Epidermal melanocyte (primary cell): ENCODE measurements around the gene TFF3.

Experiments
- DNase-seq: peaks from one replicate; pipeline ENCODE4 v3.0.0; 2011; ENCODE audit warnings: low spot score; ENCODE audit not compliant: insufficient read length

Gene TFF3

GRCh38 chr21:42346866-42347600, 31.8 kb upstream of the TFF3 start:
- no peak for DNase-seq

DNA sequence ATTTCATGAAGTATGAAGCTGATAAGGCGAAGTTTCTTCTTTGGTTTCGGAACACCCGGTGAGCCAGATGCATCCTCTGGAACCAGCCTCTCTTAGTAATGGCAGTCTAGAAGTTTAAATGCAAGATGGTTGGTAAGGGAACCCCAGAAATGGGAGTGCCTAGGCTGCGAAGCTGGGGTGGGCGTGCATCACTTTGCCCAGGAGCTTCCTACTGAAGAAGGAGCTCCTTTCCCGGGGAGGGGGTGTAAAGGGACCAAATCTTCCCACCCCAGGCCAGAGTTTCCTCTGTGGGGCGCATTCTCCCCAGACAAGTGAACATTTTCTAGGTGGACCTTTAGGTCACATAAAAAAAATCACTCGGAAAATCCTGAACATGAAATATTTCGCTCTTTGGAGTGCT, 31.2 kb upstream of the TFF3 start:
- DNase-seq = no peak

DNA sequence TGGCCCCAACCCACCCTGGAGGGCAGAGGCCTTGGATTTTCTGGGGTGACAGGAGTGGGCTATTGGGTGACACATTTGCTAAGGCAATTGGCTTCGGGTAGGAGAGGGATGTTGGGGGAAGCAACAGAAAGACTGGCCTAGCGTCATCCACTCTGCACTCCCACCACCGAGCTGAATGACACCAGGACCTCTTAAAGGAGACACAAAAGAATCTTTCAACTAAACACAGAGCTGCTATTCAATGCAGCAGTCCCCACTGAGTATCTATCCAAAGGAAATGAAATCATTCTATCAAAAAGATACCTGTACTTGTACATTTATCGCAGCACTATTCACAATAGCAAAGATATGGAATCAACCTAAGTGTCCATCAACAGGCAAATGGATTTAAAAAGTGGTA, 29.4 kb upstream of the TFF3 start:
- DNase-seq = no peak

DNA sequence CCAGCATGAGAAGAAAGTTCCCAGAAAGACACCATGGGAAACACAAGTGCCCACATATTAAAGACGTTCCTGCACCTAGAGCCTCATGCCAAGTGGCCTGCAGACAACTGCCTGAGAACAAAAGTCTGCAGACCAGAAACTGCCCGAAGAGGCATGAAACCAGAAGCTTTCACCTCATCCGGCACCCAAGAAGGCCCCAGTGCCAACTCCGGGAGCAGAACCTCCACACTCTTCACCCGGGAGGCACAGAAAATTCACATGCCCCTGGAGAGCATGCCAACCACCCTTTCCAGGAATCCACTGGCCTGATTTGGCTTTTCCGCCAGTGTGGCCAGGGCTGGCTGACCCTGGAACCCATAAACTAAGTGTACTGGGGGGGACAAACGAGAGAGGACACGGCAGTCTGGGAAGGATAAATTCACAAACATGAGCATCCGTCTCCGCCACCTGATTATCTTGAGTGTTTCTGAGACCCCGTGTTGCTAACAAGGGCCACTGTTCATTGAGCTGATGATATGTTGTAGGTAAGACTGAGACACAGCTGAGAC, 28.8 kb upstream of the TFF3 start:
- DNase-seq = no peak

- no peak for DNase-seq
These were observed 28.3 kb upstream of the TFF3 start for GRCh38 chr21:42343556-42343955.

DNA sequence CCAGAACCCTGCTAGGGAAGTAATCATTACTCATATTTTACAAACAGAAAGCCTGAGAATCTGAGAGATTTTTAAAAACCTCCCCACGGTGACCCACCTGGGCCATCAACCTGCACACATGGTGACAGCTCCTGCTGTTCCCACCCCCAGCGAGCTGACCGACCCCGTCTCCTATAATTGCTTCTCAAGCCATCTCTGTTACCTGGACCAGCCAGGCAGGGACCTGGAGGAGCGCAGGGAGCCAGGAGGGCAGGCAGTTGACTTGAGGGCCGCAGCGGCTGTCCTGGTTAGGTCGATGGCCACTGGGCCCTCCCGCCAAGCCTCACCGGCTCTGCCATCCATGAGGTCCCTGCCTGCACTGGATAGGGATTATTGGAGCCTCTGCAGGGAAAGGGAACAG, 27.9 kb upstream of the TFF3 start:
- DNase-seq = no peak

DNA sequence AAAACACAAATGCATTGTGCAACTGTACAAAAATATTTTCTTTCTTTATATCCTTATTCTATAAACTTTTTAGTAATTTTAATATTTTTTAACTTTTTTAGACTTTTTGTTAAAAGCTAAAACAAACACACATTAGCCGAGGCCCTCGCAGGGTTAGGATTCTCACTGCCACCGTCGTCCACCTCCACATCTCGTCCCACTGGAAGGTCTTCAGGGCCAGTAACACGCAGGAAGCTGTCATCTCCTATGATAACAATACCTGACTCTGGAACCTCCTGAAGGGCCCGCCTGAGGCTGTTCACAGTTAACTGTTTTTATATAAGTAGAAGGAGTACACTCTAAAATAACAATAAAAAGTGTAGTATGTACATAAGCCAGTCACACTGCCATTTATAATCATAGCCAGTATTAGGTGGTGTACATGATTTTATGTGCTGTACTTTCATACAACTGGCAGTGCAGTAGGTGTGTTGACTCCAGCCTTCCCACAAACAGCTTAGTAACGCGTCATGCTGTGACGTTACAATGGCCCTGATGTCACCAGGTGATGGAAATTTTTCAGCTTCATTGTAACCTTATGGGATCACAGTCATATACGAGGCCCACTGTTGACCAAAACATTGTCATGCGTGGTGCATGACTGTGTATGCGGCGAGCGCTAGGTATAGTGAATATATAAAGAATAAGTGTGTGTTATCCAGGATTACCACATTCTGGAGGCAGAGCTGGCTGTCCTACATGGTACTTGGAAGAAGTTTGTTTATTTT, 26.8 kb upstream of the TFF3 start:
- no peak for DNase-seq

DNA sequence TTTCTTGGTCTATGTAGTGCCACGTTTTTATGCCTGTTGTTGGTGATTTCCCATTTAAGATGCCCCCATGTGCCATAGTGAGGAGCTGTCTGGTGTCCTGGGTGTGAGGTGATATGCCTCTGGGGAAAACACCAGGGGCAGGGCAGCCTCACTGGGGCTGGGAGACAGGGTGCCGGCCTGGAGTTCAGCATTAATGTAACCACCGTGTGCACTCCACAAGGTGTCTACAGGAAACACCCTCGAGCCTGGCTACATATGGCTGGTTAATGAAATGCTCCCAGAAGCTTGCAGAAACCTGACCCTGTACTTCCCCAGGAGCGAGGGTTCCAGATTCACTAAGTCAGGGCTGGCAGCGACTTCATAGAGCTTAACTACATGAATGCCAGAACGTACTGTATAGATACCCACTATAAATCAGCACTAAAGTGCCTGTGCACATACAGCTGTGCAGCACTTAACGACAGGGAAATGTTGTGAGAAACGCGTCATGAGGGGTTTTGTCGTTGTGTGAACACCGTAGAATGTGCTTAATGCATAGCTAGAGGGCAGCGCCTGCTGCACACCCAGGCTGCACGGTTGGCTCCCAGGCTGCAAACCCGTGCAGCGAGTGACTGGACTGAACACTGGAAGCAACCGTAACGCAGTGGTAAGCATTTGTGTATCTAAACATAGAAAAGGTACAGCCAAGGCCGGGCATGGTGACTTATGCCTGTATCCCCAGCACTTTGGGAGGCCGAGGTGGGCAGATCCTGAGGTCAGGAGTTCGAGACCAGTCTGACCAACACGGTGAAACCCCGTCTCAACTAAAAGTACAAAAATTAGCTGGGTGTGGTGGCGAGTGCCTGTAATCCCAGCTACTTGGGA, 25.2 kb upstream of the TFF3 start:
- DNase-seq = no peak

DNA sequence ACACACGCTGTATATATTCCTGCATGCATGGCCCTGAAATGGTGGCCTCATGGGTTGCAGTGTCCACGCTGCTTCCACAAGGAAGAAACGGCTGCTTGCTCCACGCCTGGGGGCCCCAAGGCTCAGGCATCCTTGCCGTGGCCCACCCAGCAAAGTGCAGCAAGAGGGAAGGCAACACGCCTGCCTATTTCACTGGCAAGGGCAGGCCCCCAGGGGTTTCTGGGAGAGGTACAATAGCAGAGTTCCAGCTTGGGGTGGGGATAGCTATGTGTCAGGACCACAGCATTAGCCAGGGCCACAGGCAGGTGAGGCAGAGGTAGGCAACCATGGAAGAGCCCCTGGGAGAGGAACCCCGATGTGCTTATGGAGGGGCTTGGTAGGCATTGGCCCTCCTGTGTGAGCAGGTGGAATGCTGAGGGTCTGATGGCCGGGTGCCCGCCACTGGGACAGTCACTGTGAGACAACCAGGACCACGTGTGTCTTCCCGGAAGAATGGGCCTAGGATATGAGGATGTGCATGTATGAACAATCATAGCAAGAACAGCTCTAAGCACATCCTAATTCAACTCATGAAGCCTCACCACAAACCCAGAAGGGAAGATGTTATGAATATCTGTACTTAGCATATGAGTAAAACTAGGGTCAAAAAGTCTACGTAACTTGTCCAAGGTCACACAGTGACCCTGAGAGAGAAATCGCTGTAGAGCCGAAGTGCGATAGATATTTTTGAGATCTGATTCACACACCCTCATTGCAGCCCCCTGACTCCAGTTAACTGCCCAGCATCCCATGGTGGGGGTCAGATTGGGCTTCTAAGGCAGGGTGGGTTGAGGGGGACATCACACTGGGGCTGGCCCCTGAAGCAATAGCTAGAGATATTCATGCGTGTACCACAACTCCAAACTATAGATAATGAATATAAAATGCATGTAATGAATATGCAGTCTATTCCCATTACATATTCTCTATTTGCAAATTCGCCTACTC, 23.8 kb upstream of the TFF3 start:
- no peak for DNase-seq

GRCh38 chr21:42337830-42338728, 22.9 kb upstream of the TFF3 start:
- no peak for DNase-seq

DNA sequence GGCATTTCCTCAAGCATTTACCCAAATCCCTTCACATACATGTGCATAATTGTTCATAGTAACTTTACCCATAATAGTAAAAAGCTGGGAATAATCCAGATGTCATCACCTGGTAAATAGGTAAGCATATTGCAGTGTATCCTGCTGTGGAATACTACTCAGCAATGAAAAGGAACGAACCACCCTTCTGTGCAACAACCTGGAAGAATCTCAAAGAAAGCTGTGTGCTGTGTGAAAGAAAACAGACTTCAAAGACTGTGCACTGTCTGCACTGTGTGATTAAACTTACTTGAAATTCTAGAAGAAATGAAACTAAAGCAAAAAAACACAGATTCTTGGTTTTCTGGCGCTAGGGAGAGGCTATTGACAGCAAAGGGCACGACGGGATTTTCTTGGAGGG, 22.1 kb upstream of the TFF3 start:
- DNase-seq = no peak

GRCh38 chr21:42336054-42336453, 20.8 kb upstream of the TFF3 start:
- DNase-seq = no peak

DNA sequence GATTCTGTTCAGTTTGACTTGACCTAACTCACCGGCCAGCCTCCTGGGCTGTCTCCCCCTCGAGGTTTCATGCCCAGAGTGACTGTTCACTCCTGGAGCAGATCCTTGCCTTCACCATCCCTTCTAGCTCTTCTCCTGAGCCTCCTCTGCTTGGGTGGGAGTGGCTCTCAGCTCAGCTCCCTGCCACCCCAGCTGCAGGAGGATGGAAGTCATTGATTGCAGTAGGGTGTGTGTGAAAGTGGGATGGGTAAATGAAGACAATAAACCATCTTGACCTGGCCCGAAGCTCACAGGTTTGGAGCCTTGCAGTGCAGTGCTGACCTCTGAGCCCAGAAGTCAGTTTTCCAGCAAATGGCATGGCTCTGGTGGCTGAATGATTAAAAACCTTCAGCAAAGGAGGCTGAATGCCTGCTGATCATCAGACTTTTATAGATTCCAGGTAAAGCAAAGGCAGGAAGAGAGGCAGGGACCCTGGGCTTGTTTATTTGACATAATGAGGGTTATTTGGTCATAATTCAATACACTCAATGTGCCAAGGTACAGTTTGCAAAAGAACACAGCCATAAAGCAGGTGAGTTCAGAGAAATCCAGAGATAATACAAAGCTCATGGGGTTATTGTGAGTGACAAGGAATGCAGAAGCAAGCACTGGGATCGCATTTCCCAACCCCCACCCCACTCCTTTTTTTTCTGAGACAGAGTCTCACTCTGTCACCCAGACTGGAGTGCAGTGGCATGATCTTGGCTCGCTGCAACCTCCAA, 17.5 kb upstream of the TFF3 start:
- no peak for DNase-seq

DNA sequence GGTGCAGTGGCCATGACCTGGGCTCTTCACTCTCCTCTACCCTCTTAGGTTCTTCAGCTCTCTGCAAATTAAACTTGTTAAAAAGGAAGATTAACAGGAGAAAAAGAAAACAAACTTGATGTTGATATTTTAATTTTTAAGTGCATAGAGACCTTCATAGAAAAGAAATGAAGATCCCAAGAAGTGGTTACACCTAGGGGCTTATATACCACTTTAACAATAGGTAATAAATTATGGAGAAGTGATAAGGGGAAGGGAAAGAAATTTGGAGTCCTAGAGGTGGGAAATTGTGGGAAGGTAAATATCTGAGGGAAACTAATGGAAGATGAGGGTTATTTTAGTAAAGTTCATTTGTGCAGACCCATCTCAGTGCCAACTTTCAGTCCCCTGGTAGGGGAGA, 16.5 kb upstream of the TFF3 start:
- no peak for DNase-seq

DNA sequence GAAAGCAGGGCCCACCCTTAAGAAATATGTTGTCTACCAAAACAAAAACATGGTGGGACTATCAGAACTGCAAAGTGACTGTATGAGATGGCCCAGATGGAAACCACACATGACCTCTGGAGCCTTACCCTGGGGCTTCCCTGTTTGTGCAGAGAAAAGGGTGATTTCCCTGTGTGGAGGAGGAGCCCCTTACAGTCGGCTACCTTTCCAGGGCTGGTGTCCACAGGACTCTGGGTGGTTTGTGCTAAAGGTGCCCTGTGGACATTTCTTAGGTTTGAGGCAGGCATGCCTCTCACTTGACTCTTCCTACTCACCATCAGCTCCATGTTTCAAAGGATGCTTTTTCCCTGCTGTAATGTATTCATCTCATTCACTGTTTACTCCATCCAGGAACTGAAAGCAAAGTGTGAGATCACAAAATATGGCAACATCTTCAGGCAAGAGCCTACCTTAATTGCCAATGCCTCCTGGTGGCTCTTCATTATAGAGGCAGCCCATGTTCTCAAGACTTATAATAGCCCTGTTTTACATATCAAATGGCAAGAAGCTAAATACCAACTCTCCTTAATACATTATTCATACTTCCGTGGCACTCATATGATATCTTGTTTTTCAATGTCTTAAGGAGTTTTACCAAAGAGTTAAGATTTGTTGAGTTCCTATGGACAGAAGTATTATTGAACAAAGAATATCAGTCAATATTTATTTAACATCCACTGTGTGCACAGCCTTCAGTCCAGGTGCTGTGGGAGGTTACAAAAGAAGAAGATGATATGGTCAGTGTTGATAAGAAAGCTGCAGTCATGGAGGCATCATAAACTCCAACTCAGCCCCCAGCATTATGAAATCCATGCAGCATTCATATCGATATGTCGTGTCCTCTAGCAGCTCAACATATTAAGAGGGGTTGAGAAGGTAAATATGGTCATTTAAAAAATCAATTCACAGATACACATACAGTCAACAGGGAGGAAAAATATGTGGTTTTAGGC, 15.5 kb upstream of the TFF3 start:
- DNase-seq = no peak

DNA sequence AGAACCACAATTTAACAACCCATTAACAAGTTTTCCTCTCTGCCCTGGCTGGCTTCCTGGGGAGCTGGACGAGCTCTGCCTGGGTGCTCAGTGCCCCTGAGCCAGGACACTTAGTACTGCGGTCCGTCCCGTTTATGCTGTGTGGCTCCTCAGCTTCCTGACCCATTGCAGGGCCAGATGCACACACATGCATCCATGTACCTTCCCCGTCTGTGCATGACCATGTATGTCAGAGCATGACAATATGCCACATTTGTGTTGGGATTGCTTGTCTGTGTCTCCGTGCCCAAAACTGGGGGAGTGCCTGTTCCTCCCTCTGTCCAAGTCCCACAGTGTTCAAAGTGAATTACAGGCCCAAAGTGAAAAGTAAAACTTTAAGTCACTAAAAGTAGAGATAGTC, 9.7 kb upstream of the TFF3 start:
- DNase-seq = no peak

DNA sequence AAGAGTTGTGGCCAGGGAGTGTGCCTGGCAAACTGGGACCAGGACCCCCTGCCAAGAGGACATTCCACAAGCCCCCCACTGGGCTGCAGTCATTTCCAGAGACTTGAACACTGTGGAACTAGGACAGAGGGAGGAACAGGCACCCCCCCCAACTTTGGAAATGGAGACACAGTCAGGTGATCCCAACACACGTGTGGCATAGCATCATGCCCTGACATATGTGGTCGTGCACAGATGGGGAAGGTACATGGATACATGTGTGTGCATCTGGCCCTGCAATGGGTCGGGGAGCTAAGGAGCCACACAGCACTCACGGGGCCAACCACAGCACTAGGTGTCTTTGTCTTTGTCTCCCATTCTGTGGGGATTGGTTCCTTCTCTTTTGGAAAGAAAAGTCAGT, 6.6 kb upstream of the TFF3 start:
- DNase-seq = no peak

GRCh38 chr21:42321231-42321630, 6.0 kb upstream of the TFF3 start:
- no peak for DNase-seq
